ENCODE results near the gene ITFG2. TPM values are rescaled to one million over a fixed set of nuclear protein-coding genes. Genes with fewer than 3 reads are reported as not detected.

Gene ITFG2
- total and polyA plus RNA-seq, 2 of the 13 experiments (the other 11 are each of a cell fraction or from before 2014, with no cell fraction given): 14.8 to 15.5 TPM

- TF ChIP-seq ATF6 (CRISPR knock-in tag; conservative IDR thresholded peaks at IDR 0.05) (no peak), STAT6 (CRISPR knock-in tag; IDR thresholded peaks at IDR 0.05; ENCODE audit: borderline replicate concordance) (peak; percentile 38; the same call in 1 of the 2 replicates), MAFK (conservative IDR thresholded peaks at IDR 0.05 in 1 of 2, IDR thresholded peaks at IDR 0.05 in 1 of 2; ENCODE audit: low read length in 2 of 2) (no peak), ZNF335 (CRISPR knock-in tag; IDR thresholded peaks at IDR 0.05) (peak; percentile 77), ZNF276 (CRISPR knock-in tag; IDR thresholded peaks at IDR 0.05; ENCODE audit: low read depth) (peak; percentile 90), ZSCAN12 (CRISPR knock-in tag; IDR thresholded peaks at IDR 0.05) (peak; percentile 60; the same call in 1 of the 2 replicates), ESRRA (CRISPR knock-in tag; IDR thresholded peaks at IDR 0.05; ENCODE audit: low read depth) (peak; percentile 71; the same call in 1 of the 2 replicates), TERF1 (CRISPR knock-in tag; IDR thresholded peaks at IDR 0.05) (no peak), NAIF1 (CRISPR knock-in tag; IDR thresholded peaks at IDR 0.05; ENCODE audit: borderline replicate concordance) (no peak; the same call in 1 of the 2 replicates), MXD4 (CRISPR knock-in tag; IDR thresholded peaks at IDR 0.05) (peak; percentile 85), HIVEP1 (CRISPR knock-in tag; IDR thresholded peaks at IDR 0.05) (peak; percentile 86), ZNF577 (CRISPR knock-in tag; IDR thresholded peaks at IDR 0.05; ENCODE audit: borderline replicate concordance, low read depth) (no peak), PREB (CRISPR knock-in tag; IDR thresholded peaks at IDR 0.05) (no peak), ZNF644 (CRISPR knock-in tag; IDR thresholded peaks at IDR 0.05; ENCODE audit: low read depth) (no peak), ZBTB38 (CRISPR knock-in tag; IDR thresholded peaks at IDR 0.05) (peak; percentile 87; the same call in 1 of the 2 replicates), DBP (CRISPR knock-in tag; IDR thresholded peaks at IDR 0.05; ENCODE audit: not compliant biosample characterization) (peak; percentile 43), DDIT3 (CRISPR knock-in tag; IDR thresholded peaks at IDR 0.05) (0 out of 2 replicates have a peak, but pooled peaks have one; percentile 29)
Observed at GRCh38 chr12:2812290-2813213, at the start of gene ITFG2 (continued).
